GM18873 (cell line): ENCODE results near the gene PSME1.

Experiments used
- ATAC-seq: cut with Tn5 transposase; IDR thresholded peaks from one replicate; pipeline ENCODE4 v1.9.1; 2021; ENCODE audit warnings: mild to moderate bottlenecking, moderate library complexity, moderate number of reproducible peaks; ENCODE audit not compliant: unreplicated experiment, low FRiP score

PSME1 gene

DNA sequence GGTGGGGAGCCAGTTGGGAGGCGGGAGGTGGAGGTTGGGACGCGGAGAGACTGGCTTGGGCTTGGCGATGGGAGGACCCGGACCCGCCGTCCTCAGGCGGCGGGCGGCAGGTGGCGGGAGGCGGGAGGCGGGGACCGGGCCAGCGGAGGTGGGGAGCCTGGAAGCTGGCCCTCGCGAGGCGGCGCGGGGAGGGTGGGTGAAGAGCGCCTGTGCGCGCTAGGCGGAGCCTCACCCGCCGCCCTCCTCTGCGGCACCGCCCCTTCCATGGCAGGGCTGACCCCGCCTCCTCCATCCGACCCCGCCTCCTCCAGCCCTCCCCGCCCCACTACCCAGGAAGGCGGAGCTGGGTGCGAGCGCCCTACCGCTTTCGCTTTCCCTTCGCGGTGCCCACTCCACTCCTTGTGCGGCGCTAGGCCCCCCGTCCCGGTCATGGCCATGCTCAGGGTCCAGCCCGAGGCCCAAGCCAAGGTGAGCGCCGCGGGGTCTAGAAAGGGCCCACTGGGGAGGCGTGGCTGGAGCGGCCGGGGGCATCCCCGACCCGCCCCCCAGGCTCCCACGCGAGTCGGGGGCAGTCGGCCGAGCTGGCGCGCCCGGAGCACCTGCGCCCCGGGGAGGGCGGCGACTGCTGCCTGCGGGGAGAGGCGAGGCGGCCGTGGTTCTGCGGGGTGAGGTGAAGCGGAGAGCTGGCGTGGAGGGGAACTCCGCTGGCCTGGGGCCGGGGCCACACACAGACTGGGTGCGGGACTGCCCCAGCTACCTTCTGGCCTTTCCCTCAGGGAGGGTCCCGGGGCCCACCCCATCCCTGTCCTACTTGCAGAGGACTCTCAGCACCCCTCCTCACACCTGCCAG is at the start of gene PSME1:
Gene PSME1, plus strand, starts transcription at position 361 of the 850 bp plus-strand sequence. Its CDS starts 69 bp downstream, at position 430.
- ATAC-seq = peak; percentile 63

- no peak for ATAC-seq
These were observed 49.0 kb upstream of the PSME1 start for GRCh38 chr14:24087004-24087403.

GRCh38 chr14:24088095-24088494 is 47.9 kb upstream of the PSME1 start:
- ATAC-seq = no peak

GRCh38 chr14:24089890-24090289 is 46.1 kb upstream of the PSME1 start:
- no peak for ATAC-seq

DNA sequence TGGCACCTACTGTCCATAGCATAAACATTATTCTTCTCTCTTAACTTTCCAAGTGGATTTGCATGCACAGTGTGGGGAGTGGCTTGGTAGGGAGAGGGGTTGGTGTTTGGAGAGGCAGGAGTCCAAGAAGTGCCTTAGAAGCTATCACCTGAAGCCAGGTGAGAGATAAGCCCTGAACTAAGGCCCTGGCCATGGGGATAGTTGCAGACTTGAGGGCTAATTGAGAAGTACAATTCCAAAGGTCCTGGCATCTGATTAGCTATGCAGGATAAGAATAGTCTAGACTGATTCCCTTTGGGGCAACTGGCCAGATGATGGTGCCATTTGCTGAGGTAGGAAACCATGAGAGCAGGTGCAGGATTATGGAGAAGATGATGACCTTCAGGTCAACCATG is 43.9 kb upstream of the PSME1 start:
- ATAC-seq = no peak

GRCh38 chr14:24092505-24093206 is 43.3 kb upstream of the PSME1 start:
- no peak for ATAC-seq

- no peak for ATAC-seq
These were observed 42.6 kb upstream of the PSME1 start for GRCh38 chr14:24093207-24093900.

DNA sequence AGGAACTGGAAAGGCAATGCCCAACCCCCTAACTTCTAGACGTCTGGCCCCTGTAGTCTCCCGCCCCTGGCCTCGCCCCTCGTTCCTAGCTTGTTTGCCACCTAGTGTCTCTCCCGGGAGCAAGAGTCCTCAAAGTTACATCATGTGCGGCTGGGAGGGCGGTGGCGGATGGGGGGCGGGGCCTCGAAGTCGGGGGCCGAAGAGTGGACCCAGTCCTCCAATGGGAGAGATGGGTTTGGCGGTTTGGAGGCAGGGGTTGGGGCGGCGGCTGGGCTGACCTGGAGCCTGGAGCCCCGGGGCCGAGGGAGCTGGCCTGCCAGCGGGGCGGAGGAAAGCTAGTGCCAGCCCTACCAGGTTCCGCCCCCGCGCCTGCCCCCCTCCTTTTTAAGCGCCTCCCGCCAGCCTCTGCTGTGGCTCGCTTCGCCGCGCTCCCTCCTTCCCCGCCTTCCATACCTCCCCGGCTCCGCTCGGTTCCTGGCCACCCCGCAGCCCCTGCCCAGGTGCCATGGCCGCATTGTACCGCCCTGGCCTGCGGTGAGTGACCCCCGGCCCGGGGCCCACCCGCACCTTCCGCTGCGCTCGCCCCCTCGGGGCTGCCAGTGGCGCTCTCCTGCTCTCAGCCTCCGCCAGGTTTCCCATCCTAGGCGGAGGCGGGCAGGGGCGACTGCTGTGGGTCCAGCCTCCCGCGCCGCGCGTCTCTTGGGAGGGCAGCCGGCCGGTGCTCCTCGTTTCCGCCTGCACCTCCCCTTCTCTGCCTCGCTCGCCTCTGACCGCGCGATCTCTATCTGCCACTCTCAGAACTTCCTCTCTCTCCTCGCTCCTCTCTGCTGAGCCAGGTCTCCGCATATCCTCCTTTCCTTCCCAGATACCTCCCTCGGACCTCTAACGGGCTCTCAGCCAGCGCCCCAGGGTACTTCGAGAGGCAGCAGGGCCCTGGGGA is 41.8 kb upstream of the PSME1 start, which contains the start of gene PCK2:
Gene PCK2, plus strand, starts transcription at position 411 of the 940 bp plus-strand sequence. Its CDS starts 95 bp downstream, at position 506.
- no peak for ATAC-seq

DNA sequence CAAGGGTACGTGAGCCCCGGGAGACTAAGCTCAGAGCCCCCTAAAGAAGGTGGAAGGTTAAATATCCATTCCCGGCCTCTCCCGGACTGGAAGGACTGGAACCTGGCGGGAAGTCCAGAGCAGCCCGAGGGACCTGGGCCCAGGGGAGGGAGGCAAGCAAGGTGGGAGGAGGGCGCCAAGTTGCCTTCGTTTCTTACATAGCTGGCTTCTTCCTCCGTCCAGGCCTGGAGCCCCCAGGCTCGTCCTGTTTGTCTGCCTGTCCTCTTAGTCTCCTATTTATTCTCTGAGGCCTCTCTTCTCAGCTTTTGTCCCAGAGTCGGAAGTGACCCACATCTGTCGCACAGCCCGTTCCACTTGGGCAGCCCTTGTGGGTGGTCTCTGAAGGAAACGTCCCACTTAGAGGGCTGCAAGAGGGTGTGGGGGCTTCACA is 41.1 kb upstream of the PSME1 start:
- ATAC-seq = no peak

- peak; percentile 64 for ATAC-seq
These were observed 40.5 kb upstream of the PSME1 start for GRCh38 chr14:24095271-24096068.

DNA sequence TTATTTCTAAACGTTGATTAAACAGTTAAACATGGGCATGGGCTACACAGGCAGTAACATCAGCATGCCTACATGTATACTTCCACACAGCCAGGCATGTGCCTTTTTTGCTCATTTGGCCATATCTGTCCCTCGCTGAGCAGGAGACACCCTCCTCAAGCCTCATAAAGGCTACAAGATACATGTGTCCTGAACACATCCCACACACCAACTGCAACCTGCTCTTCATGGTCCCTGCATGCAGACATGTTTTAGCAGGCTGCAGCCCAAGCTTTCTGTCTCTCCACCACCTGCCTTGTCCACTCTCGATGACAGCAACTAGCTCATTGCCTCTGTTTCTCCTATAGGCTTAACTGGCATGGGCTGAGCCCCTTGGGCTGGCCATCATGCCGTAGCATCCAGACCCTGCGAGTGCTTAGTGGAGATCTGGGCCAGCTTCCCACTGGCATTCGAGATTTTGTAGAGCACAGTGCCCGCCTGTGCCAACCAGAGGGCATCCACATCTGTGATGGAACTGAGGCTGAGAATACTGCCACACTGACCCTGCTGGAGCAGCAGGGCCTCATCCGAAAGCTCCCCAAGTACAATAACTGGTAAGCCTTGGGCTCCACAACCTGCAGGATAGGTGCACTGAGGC is 39.3 kb upstream of the PSME1 start:
- ATAC-seq = no peak

GRCh38 chr14:24098229-24098926 is 37.6 kb upstream of the PSME1 start:
- ATAC-seq = no peak

DNA sequence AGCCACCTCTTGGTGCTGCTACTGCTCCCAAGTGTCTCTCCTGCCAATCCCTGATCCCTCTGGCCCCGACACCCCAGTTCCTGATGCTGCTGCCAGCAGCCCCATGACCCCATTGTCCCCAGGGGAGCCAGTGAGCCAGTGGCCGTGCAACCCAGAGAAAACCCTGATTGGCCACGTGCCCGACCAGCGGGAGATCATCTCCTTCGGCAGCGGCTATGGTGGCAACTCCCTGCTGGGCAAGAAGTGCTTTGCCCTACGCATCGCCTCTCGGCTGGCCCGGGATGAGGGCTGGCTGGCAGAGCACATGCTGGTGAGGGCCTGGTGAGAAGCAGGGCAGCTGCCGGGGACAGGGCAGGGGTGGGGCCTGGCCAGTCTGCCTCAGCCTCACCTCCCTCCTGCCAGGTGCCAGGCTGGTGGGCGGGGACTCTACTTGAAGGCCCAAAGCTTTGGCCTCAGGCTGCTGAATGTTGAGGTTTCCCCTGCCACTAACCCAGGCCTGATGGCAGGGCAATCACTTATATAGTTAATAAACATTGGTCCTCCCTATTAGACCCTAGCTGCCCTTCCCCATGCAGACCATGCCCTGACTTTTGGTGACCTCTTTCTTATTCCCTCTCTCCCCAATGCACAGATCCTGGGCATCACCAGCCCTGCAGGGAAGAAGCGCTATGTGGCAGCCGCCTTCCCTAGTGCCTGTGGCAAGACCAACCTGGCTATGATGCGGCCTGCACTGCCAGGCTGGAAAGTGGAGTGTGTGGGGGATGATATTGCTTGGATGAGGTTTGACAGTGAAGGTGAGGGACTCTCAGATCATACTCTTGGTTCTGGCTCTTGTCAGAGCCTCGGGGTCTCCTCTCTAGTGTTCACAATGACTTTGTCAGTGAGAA is 36.8 kb upstream of the PSME1 start:
- ATAC-seq = no peak

GRCh38 chr14:24100197-24100981 is 35.6 kb upstream of the PSME1 start:
- no peak for ATAC-seq

GRCh38 chr14:24100982-24101494 is 35.0 kb upstream of the PSME1 start:
- no peak for ATAC-seq
